ENCODE measurements around the gene EHBP1L1. TPM values are rescaled to one million over a fixed set of nuclear protein-coding genes. Genes with fewer than 3 reads are reported as not detected.

EHBP1L1 gene
- total and polyA plus RNA-seq, 2 of the 13 experiments (the other 11 are each of a cell fraction or from before 2014, with no cell fraction given), result 8.3 to 10.6 TPM

DNA sequence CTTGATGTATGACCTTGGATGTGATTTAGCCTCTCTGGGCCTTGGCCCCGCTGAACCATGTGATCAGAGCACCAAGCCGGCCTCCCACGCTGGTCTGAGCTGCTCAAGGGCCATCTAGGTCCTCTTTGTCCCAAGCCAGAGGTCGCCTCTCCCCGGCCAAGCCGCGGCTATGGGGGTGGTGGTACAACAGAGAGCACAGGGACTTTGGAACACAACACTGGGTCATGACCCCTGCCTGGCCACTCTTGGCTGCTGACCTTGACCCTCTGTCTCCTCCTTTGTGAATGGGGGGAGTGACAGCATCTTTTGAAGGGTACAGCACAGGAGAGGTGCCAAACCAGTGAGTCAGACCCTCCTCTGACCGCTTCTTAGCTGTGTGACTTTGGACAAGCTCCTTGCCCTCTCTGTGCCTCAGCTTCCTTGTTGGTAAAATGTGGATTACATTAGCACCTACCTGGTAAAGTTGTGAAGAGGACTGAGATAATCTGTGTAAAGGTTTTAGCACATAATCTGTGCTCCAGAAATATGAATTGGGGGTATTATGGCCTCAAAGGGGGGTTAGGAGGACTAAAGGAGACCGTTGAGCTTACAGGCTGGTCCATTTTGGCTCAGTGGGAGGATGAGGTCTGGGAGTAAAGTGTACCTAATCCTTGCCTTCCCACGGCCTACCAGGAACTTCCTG is 46.2 kb upstream of the EHBP1L1 start (continued):
- peak; percentile 97 for TF ChIP-seq HNF4A (CRISPR knock-in tag; IDR thresholded peaks at IDR 0.05)
- TF ChIP-seq THRA (CRISPR knock-in tag; IDR thresholded peaks at IDR 0.05; ENCODE audit: borderline replicate concordance), result peak; percentile 92; the same call in 1 of the 2 replicates
- TF ChIP-seq ZNF564 (CRISPR knock-in tag; IDR thresholded peaks at IDR 0.05), result no peak
- TF ChIP-seq RAD21 (CRISPR knock-in tag; IDR thresholded peaks at IDR 0.05), result no peak
- TF ChIP-seq AFF4 (CRISPR knock-in tag; IDR thresholded peaks at IDR 0.05), result no peak
- TF ChIP-seq MTERF4 (CRISPR knock-in tag; IDR thresholded peaks at IDR 0.05), result no peak
- TF ChIP-seq EEA1 (CRISPR knock-in tag; IDR thresholded peaks at IDR 0.05; ENCODE audit: borderline replicate concordance), result no peak
- peak; percentile 41; the same call in 1 of the 2 replicates for TF ChIP-seq MYC (CRISPR knock-in tag; IDR thresholded peaks at IDR 0.05; ENCODE audit: borderline replicate concordance)
- no peak for TF ChIP-seq USF2 (IDR thresholded peaks at IDR 0.05; ENCODE audit: low read depth, low read length)
- 0 out of 2 replicates have a peak, but pooled peaks have one; percentile 21 for TF ChIP-seq USF2 (CRISPR knock-in tag; IDR thresholded peaks at IDR 0.05; ENCODE audit: borderline replicate concordance)
- 0 out of 2 replicates have a peak, but pooled peaks have one; percentile 31 for TF ChIP-seq ZFP1 (CRISPR knock-in tag; IDR thresholded peaks at IDR 0.05)
- no peak for TF ChIP-seq GLMP (CRISPR knock-in tag; IDR thresholded peaks at IDR 0.05; ENCODE audit: borderline replicate concordance)
- peak; percentile 83 for TF ChIP-seq SKIL (CRISPR knock-in tag; IDR thresholded peaks at IDR 0.05; ENCODE audit: borderline replicate concordance)
- TF ChIP-seq JUND (CRISPR knock-in tag; IDR thresholded peaks at IDR 0.05), result peak; percentile 48; the same call in 1 of the 2 replicates

Data from HepG2 (cell line).